ENCODE results near the gene CPXM1.
"Not testable (repeated sequence)": the region's sequence is repeated elsewhere in the genome, so short reads cannot be mapped to it uniquely, and the experiment has no call there.

Gene CPXM1

DNA sequence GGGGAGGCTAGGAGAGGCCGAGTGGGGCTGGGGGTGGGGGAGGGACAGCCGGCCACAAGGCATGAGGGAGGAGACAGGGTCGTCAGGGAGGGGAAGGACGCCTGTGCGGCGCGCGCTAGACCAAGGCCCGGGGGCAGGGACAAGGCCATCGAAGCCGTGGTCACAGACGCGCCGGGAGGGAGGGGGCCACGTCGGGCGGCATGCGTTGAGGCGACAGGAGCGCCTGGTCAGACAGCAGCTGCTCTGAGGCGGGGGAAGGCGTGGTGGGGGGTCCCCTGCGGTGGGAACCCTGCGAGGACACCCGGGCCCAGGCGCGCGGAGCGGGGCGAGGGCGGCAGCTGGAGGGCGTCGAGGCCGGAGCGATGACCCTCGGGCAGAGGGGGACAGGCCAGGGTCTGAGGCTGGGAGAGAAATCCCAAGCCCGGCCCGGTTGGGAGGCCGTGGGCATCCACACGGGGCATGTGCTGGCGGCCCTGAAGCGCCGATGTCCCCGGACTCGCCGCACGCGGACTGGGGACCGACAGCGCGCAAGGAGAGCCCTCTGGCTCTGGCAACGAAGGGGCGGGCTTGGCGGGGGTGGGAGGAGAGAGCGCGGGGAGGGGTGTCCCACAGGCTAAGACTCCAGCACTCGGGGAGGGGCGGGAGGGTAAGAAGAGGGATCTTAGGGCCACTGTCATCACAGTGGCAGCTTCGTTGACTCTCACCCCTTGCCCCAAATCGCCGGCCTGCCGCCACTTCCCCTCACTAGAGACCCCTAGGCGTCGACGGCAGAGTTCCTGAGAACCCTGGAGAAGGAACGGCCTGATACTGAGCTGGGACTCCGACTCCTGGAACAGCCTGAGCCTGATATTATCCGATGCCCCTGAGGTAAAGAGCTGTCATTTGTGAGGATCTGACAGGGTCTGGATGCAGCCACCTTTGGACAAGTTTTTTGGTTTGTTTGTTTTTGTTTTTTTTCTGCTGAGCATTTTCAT, 20.8 kb upstream of the CPXM1 start:
- DNase-seq (ENCODE audit: low read depth in 2 of 2), result no peak

DNA sequence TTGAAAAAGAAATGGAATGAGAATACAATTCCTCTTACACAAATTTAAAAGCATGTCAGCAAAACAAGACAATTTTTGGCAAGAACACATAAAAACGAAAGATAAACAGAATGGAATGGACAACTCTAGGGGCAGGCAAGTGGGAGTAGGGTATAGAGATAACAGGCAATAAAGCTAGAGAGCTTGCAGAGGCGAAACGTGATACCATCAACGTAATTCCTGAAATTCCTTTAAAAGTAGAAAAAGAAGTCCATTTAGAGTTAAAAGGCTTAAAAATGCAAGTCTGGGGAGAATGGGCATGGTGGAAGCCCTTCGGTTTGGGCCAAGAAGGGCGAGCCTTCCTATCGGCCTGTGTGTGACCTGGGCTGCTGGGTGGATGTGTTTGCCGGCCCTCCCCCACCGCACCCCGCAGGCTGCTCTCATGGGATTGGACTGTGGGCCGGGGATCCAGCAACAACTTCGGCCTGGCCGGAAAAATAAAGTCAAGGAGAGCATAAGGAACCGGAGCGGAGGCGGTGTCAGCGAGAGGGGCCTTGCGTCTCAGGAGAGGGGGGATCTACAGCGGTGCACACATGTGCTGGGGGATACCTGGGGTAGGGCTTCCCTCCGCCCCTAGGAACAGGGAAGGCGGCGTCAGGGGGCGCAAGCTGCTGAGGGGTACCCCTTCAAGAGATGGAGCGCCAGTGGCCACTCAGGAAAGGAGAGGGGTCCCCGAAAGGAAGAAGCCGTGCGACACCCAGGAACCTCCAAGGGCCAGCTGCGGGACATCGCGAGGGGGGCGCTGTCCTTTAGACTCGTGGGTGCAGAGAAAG, 19.9 kb upstream of the CPXM1 start:
- no peak for DNase-seq (ENCODE audit: low read depth in 2 of 2)

DNA sequence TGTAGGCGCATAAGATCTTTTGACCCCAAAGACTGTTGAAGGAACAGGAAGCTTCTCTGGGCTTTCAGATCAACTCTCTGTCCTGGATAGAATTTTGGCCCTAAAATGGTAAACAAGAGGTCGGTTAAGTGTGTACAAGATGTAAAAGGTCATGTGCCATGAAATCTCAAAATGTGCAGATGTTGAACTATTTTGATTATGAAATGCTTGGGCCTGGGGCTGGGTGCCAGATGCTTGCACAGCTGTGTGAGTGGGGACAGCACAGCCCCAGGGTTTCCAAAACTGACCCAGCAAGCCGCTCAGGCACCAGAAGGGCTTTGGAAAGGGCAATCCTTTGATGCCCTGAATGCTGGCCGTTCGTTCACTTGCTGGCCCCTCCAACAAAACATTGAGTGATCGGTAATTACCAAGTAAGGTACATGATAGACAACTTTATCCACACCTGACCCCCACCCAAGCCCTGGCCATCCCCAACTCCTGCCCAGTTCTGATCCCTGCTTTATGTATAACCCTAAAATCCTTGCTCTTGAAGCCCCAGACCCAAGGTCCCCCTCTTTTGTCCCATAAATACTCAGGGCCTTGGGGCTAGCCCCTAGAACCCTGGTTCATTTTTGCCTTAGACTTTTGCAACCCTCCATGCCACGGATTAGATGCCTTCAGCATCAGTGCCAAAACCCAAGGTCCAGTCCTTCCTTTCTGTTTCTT, 17.6 kb upstream of the CPXM1 start:
- DNase-seq (ENCODE audit: low read depth in 2 of 2), result no peak

DNA sequence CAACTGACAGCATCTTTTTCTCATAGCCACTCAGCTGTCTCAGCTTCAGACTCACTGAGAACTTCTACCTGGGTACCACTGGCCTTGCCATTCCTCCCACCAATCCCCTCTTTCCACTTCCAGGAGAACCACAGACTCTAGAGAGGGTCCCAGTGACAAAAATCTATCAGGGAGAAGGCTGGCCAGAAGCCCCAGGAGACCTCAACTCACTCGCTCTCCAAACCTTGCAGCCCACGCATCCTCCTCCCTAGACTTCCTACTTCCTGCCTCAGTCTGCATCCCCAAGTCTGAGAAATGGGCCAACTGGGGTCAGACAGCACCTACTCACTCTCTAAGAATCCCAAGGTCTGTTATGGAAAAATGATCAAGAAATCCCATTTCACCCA, 16.9 kb upstream of the CPXM1 start:
- DNase-seq (ENCODE audit: low read depth in 2 of 2), result no peak

DNA sequence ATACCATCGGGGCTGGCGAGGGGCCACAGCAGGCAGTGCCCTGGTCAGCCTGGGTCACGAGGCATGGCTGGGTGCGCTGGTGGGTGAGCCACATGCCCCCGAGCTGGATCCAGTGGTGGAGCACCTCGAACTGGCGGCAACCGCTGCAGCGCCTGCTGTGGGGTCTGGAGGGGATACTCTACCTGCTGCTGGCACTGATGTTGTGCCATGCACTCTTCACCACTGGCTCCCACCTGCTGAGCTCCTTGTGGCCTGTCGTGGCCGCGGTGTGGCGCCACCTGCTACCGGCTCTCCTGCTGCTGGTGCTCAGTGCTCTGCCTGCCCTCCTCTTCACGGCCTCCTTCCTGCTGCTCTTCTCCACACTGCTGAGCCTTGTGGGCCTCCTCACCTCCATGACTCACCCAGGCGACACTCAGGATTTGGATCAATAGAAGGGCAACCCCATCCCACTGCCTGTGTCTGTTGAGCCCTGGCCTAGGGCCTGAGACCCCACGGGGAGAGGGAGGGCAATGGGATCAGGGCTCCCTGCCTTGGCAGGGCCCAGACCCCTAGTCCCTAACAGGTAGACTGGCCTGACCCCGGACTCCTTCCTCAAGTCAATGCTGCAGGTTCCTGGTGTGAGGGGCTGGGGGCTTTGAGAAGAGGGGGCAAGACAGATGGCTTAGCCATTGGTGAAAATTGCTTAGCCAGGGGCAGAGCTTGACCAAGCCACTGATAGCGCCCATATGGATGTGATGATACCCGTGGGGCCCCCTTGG, 16.3 kb upstream of the CPXM1 start:
- no peak for DNase-seq (ENCODE audit: low read depth in 2 of 2)

DNA sequence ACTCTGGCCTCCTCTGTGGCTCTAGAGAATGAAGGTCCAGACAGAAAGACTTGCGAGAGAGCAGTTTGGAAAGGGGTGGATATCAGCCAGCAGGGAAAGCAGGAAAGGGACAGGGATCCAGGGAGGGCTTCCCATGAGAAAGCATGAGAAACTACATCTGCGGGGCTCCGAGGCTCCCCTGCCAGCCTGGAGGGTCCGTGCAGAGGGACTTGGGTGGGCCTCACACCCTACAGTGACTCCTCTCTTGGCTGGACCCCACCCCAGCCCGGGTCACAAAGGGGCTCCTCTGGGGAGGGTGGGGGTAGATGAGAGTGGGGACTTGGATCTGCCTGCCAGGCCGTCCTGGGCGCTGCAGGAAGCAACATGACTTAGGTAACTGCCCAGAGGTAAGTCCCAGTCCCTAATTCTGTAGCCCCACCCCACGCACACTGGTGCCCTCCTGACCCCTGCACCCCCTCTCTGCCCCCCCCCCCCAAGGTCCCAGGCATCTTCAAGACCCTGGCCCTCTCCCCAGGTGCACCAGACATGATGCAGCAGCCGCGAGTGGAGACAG, 15.7 kb upstream of the CPXM1 start, which contains the start of gene TMEM239:
Gene TMEM239 (plus strand): TSS at position 335 of the 553 bp plus-strand sequence. CDS start 191 bp downstream, at position 526.
- no peak for DNase-seq (ENCODE audit: low read depth in 2 of 2)

DNA sequence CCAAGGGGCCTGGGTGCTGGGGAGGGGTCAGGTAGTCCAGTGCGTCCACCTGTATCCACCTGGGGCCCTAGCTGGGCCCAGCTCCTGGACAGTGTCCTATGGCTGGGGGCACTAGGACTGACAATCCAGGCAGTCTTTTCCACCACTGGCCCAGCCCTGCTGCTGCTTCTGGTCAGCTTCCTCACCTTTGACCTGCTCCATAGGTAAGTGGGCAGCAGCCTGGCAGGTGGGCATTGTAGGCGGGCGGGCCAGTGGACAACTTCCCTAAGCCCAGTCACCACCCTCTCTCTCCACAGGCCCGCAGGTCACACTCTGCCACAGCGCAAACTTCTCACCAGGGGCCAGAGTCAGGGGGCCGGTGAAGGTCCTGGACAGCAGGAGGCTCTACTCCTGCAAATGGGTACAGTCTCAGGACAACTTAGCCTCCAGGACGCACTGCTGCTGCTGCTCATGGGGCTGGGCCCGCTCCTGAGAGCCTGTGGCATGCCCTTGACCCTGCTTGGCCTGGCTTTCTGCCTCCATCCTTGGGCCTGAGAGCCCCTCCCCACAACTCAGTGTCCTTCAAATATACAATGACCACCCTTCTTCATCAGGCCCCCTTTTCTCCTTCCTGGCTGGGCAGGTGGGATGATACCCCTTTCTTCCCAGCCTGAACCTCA, 14.9 kb upstream of the CPXM1 start:
- DNase-seq (ENCODE audit: low read depth in 2 of 2), result no peak

DNA sequence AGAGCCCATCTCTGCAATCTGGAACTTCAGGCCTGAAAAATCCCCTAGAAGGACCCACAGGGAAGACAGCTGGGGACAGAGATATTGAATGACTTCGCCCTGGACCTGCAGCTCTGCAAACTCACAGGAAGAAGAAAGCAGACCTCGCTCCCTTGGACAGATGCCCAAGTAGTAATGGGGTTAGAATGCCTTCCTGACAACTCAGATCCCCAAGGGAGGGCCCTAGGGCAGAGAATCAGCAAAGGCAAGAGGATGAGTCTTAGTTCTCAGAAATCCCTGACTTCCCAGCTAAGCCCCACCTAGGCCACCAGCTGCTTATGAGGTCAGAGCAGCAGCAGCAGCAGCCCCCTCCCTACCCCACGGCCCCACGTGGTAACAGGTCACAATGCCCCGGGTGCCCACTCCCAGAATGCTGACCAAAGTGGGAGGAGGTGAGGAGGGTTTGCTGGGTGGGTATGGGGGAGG, 14.2 kb upstream of the CPXM1 start, which contains the start of gene C20orf141:
Gene C20orf141 (plus strand): TSS at position 401 of the 465 bp plus-strand sequence. CDS start 198 bp downstream, outside the sequence.
- no peak for DNase-seq (ENCODE audit: low read depth in 2 of 2)

DNA sequence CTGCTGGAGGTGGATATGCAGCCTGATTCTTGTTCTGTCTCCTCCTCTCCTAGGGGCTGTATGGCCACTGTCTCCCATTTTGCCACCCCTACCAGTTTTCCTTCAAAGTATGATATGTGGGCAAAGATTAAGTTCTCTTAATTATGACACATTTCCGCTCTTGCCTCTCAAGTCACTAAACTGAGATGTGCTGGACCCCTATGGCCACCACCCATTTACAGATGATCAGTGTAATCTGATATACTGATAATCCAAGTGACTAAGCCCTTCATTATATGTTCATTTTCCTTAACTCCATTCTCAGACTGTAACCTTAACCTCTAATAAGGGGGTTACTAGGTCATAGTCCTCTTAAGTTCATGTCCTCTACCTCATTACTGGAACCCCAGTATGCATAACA, 13.6 kb upstream of the CPXM1 start:
- DNase-seq (ENCODE audit: low read depth in 2 of 2), result no peak

DNA sequence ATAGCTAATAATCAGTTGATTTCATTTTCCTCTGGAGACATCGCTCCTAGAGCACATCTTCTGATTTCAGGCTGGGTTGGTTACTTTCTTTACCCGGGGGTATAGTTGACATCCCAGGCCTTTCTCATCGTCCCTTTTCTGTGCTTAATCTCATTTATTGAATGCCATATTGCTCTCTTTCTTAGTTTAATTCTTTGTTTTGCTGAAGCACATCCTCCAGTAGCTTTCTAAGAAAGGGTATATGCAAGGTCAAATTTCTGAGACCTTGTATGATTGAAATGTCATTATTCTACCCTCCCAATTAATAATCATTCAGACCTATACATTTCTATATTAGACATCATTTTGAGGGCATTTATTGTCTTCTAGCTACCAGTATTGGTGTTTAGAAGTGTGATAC, 11.8 kb upstream of the CPXM1 start:
- DNase-seq (ENCODE audit: low read depth in 2 of 2), result no peak

DNA sequence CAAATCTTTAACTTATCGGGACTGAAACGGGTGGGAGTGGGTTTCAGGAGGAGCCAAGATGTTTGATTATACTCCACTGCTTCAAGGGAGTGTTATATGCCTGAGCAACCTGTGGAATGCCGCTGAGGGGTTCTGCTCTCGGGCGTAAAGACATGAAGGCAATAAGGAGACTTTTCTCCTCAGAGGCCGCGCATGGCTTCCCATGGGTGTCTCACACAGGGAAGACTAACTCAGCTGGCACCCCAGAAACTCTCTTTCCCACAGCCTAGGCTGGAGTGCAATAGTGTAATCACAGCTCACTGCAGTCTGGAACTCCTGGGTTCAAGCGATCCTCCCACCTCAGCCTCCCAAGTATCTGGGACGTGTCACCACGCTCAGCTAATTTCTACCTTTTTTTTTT, 9.3 kb upstream of the CPXM1 start:
- DNase-seq (ENCODE audit: low read depth in 2 of 2), result no peak

DNA sequence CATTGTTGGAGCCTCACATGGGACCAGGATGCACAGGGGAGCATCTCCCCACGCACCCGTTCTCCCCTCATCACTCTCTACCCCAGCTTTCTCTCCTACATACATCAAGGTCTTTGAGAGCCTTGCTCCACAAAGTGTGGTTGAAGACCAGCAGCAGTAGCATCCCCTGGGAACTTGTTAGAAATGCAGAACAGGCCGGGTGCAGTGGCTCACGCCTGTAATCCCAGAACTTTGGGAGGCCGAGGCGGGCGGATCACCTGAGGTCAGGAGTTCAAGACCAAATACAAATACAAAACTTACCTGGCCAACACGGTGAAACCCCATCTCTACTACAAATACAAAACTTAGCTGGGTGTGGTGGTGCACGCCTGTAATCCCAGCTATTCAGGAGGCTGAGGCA, 7.5 kb upstream of the CPXM1 start:
- DNase-seq (ENCODE audit: low read depth in 2 of 2), result not testable (repeated sequence)

DNA sequence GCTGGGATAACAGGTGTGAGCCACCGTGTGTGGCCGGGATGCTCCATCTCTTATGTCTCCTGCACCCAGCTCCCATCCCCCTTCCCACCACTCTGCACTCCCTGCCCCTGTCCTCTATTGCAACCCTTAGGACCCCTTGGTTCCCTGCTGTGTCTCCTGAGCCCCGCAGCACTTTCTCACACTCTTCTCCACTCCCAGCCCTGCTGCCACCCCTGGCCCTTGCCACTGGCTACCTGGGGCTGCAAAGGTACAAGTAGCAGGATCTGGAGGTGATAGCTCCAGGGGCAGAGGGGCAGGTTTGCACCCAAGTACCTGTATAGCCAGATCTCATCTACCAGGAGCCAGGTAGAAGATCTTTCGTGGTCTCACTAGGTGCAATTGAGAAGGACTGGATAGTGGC, 6.6 kb upstream of the CPXM1 start:
- no peak for DNase-seq (ENCODE audit: low read depth in 2 of 2)

DNA sequence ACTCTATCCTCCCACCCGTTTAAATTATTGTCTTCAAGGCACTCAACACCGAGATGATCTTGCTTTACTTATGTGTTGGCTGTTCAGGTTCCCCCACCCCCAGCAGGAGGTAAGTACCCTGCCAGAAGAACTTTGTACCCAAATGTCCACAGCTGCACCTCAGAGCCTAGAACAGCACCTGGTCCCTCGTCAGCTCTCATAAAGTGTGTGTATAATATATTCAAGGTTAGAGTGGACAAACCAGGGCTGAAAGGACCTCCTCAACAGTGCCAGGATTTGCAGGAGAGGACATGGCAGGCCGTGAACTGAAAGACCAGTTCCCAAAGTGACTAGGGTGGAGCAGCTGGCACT, 5.9 kb upstream of the CPXM1 start:
- DNase-seq (ENCODE audit: low read depth in 2 of 2), result no peak

DNA sequence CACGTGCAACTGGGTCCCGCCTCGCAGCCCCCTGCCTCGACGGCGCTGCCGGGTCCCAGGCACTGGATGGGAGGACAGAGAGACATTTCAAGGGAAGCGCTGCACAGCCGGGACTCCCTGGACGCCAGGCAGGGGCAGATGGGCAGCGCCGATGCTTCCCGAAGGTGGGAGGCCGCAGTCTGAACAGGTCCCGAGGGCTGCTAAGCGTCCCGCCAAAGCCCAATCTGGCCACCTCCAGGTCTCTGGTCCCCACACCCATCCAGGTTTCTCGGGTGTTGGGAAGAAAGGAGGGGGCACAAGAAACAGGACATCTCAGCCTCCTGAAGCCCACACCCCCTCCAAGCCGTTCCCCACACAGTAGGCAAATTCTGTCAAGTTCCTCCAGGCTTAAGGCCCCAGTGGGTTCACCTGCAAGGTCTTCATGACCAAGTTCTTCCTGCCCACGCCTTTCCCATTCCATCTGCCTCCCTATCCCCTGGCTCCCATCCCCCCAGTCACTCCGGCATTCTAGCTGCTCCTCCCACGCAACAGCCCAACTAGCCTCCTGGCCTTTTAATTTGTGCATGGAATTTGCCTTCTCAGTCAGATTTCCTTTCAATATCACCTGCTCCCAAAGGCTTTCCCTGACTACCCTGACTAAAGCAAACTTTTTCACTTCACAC, 5.4 kb upstream of the CPXM1 start:
- DNase-seq (ENCODE audit: low read depth in 2 of 2), result no peak

DNA sequence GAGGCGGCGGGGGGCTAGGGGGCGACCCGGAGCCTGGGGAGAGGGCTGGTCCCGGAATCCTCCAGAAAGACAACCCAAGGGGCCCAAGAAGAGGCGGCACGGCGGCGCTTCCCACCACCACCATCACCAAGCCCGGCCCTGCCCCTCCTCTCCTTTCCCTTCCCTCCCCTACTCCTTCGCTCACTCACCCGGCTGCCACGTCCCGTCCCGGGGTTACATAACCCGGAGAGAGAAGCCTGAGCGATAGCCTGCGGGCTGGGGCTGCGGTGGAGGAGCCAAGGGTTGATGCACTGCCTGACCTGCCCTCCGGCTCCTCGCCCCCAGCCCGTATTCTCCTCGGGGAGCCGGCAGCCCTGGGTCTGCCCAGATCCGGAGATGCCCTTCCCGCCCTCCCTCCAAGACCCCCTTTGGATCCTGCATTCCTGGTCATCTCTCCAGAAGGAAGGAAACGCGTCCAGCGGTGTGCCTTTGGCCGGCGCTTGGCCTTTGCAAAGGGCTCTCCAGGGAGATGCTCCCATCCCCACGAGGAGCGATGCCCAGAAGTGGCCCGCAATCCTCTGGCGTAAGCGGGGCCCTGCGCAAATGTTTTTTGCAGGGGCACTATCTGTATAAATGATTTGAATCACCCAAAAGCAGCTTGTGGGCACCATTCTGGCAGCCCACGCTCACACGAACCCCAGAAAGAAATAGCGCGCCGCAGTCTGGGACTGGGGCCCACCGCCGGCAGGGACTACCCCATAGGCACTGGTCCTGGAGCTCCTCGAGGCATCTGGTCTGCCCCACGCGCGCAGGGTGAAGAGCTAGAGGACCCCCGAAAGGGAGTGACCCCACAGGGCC, 4.6 kb upstream of the CPXM1 start:
- DNase-seq (ENCODE audit: low read depth in 2 of 2), result no peak

DNA sequence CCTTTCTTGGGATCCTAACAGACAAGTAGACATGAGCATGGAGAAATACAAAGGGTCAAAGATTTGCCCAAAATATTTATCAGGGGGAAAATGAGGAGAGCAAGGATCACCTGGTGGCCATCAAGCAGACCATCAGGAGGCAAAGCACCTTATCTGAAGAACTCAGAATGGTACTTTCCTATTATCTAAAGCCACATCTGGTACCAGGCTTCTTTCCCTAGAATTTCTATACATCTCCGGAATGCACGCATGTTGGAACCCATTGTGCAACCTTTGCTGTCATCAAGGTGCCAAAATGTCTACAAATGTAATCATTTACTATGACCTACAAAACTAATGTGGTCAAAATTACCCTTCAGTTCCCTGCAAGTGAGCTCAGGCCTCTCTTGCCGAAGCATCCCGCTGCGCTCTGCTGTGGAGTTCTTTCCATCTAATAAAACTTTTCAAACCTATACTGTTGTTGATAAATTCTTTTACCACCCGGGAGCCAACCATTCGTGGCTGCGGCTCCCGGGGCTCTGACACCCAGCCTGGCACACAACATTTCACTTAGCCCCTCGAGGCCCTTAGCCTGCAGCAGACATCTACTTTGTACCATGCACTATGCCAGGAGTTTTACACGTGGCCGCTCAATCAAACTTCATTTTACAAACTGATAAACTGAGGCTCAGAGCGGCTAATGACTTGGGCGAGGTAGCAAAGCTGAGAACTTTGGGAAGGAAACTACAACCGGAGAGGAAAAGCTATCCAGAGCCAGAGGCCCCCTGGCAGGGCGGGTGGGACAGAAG, 3.8 kb upstream of the CPXM1 start:
- DNase-seq (ENCODE audit: low read depth in 2 of 2), result no peak

DNA sequence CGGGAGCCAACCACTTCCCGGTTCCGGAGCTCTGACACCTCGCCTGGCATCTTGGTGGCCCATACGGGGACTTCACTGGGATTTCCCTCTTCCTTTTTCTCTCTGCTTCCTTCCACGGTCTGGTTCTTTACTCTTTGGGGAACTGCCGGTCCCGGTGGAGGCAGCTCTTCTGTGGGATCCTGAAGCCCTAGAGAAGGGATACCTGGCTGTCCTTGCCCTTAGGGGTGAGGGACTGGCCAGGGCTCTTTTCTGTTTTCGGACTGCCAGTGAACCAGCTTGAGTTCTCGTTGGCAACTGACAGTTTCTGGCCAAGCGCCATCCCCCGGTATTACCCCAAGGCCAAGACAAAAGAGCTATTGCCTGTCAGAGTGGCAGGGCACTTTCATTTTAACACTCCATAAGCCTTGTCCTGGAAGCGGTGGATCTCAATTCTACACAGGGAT, 880 bp upstream of the CPXM1 start:
- DNase-seq (ENCODE audit: low read depth in 2 of 2), result no peak
